Activated CD4-positive, CD25-positive, alpha-beta regulatory T cell (primary cell): ENCODE measurements around the gene WLS.
"Not testable (repeated sequence)": the region's sequence is repeated elsewhere in the genome, so short reads cannot be mapped to it uniquely, and the experiment has no call there.

ENCODE experiments used
- DNase-seq, 4 experiments: peaks; one replicate each; lab custom pipeline; 2025; lab: John Stamatoyannopoulos, UW

The WLS gene

GRCh38 chr1:68232289-68233148 lies at the start of gene WLS:
Gene WLS (minus strand): TSS chr1:68232523. CDS start chr1:68232299, 224 bp downstream.
- DNase-seq = no peak

- DNase-seq = no peak
Measured at GRCh38 chr1:68280286-68280685, 48.0 kb upstream of the WLS start.

- DNase-seq = no peak
Measured at GRCh38 chr1:68279846-68280245, 47.5 kb upstream of the WLS start.

- DNase-seq = no peak
Measured at GRCh38 chr1:68278221-68278620, 45.9 kb upstream of the WLS start.

- DNase-seq = no peak
Measured at GRCh38 chr1:68276448-68276847, 44.1 kb upstream of the WLS start.

GRCh38 chr1:68273530-68273929 lies 41.2 kb upstream of the WLS start:
- DNase-seq = no peak

GRCh38 chr1:68271596-68271995 lies 39.3 kb upstream of the WLS start:
- DNase-seq = no peak

- DNase-seq = no peak
Measured at GRCh38 chr1:68270951-68271350, 38.6 kb upstream of the WLS start.

GRCh38 chr1:68269637-68270430 lies 37.5 kb upstream of the WLS start:
- no peak for DNase-seq

- DNase-seq = no peak
Measured at GRCh38 chr1:68268896-68269483, 36.7 kb upstream of the WLS start.

GRCh38 chr1:68256824-68257223 lies 24.5 kb upstream of the WLS start:
- not testable (repeated sequence) for DNase-seq

- no peak for DNase-seq
Measured at GRCh38 chr1:68255301-68255700, 23.0 kb upstream of the WLS start.

GRCh38 chr1:68254667-68255226 lies 22.4 kb upstream of the WLS start:
- DNase-seq = no peak

- no peak for DNase-seq
Measured at GRCh38 chr1:68237040-68237439, 4.7 kb upstream of the WLS start.

GRCh38 chr1:68234094-68234493 lies 1.8 kb upstream of the WLS start:
- DNase-seq = no peak

GRCh38 chr1:68233202-68233601 lies 879 bp upstream of the WLS start:
- DNase-seq = no peak

- DNase-seq = no peak
Measured at GRCh38 chr1:68231627-68232288, 565 bp downstream of the WLS start.

GRCh38 chr1:68230901-68231626 lies 1.3 kb downstream of the WLS start:
- no peak for DNase-seq

- no peak for DNase-seq
Measured at GRCh38 chr1:68230484-68230802, 1.9 kb downstream of the WLS start.

GRCh38 chr1:68229650-68230483 lies 2.5 kb downstream of the WLS start:
- no peak for DNase-seq
